H1 (cell line): ENCODE data around the gene AP5S1. TPM values are rescaled to one million over a fixed set of nuclear protein-coding genes. Genes with fewer than 3 reads are reported as not detected.

Experiments
- CTCF ChIA-PET: fragments of 300-600 bp; sonication (Branson Sonifier 250); formaldehyde crosslinking; loops from one replicate; lab custom pipeline; 2021; ENCODE audit not compliant: partially characterized antibody; lab: Charles Lee
- POLR2A ChIA-PET: fragments of 300-600 bp; sonication (Branson Sonifier 250); formaldehyde crosslinking; loops from one replicate; lab custom pipeline; 2021; ENCODE audit warnings: inconsistent platforms; ENCODE audit not compliant: partially characterized antibody; lab: Charles Lee
- DNase-seq, 2 experiments: peaks; one replicate each; pipeline versions ENCODE4 v3.0.0 to v3.0.0-alpha.2; 2010 to 2022; ENCODE audit warnings: low spot score in 2 of 2, low read depth in 1 of 2, mixed read lengths in 1 of 2
- FAIRE-seq: peaks from 2 replicates; lab custom pipeline; 2011; peaks lifted over from hg19 to GRCh38; lab: Jason Lieb, UNC
- H2AFZ ChIP-seq: 2 replicates; pipeline ENCODE4 v1.8.1; 2012; ENCODE audit warnings: low read length, inconsistent platforms
- H2AK5ac ChIP-seq: 2 replicates; pipeline ENCODE4 v1.6.1; 2013; ENCODE audit warnings: low read depth, low read length
- H2BK120ac ChIP-seq: replicated peaks from 2 replicates; pipeline ENCODE3; 2013; ENCODE audit warnings: low read depth, low read length, inconsistent platforms
- H2BK12ac ChIP-seq: 2 replicates; pipeline ENCODE4 v1.6.1; 2013; ENCODE audit warnings: low read depth, low read length
- H2BK15ac ChIP-seq: 2 replicates; pipeline ENCODE4 v1.6.1; 2013; ENCODE audit warnings: low read length
- H2BK20ac ChIP-seq: 2 replicates; pipeline ENCODE4 v1.6.1; 2013; ENCODE audit warnings: low read length
- H2BK5ac ChIP-seq: 2 replicates; pipeline ENCODE4 v1.6.1; 2013; ENCODE audit warnings: low read depth, low read length
- H3K14ac ChIP-seq: 2 replicates; pipeline ENCODE4 v1.6.1; 2013; ENCODE audit warnings: inconsistent platforms; ENCODE audit not compliant: insufficient read length
- H3K18ac ChIP-seq: 2 replicates; pipeline ENCODE4 v1.6.1; 2013; ENCODE audit warnings: low read length; ENCODE audit errors: extremely low read depth
- H3K23ac ChIP-seq: 2 replicates; pipeline ENCODE4 v1.6.1; 2013; ENCODE audit warnings: inconsistent platforms; ENCODE audit not compliant: insufficient read length
- H3K23me2 ChIP-seq: 2 replicates; pipeline ENCODE4 v1.6.1; 2013; ENCODE audit warnings: low read depth, low read length
- H3K27ac ChIP-seq: 2 replicates; pipeline ENCODE4 v1.6.1; 2011; ENCODE audit warnings: low read depth, low read length, inconsistent platforms
- H3K27me3 ChIP-seq, 4 experiments: replicated peaks in 1 of 4; 1 replicate in 1 of 4; 2 replicates in 3 of 4; pipeline versions ENCODE4 v1.6.1 to v1.8.1; 2011 to 2013; ENCODE audit warnings: low read length in 3 of 4, mild to moderate bottlenecking in 3 of 4, inconsistent platforms in 2 of 4, mixed read lengths in 2 of 4, moderate library complexity in 1 of 4; ENCODE audit not compliant: control insufficient read depth in 3 of 4, insufficient read depth in 3 of 4; ENCODE audit errors: extremely low read depth in 1 of 4
- H3K36me3 ChIP-seq, 4 experiments: 2 replicates each; pipeline versions ENCODE4 v1.6.1 to v1.8.1; 2011 to 2013; ENCODE audit warnings: mild to moderate bottlenecking in 4 of 4, low read length in 3 of 4, moderate library complexity in 2 of 4, control low read depth in 1 of 4, inconsistent platforms in 1 of 4; ENCODE audit not compliant: insufficient read depth in 4 of 4, control insufficient read depth in 2 of 4
- H3K4ac ChIP-seq: replicated peaks from 2 replicates; pipeline ENCODE3; 2013; ENCODE audit warnings: low read length, low read depth, mixed read lengths, inconsistent platforms; ENCODE audit not compliant: insufficient read length
- H3K4me1 ChIP-seq, 4 experiments: replicated peaks in 1 of 4; 1 replicate in 1 of 4; 2 replicates in 3 of 4; pipeline versions ENCODE4 v1.6.1 to v1.8.1; 2011 to 2013; ENCODE audit warnings: low read length in 3 of 4, inconsistent platforms in 2 of 4, mixed read lengths in 1 of 4; ENCODE audit not compliant: insufficient read depth in 4 of 4, control insufficient read depth in 3 of 4
- H3K4me2 ChIP-seq, 2 experiments: 2 replicates each; pipeline versions ENCODE4 v1.6.1 to v1.8.1; 2011 to 2013; ENCODE audit warnings: low read depth in 2 of 2, low read length in 2 of 2, control low read depth in 1 of 2, inconsistent platforms in 1 of 2, mild to moderate bottlenecking in 1 of 2; ENCODE audit not compliant: insufficient read depth in 1 of 2
- H3K4me3 ChIP-seq, 4 experiments: fragments of 200-600, 300-600 bp in 1 of 4; sonication (generic), shearing (Covaris generic), sonication (Bioruptor Twin) in 1 of 4; 2 replicates each; pipeline versions ENCODE4 v1.5.1 to v1.8.1; 2011 to 2016; ENCODE audit warnings: low read length in 4 of 4, low read depth in 3 of 4, control low read depth in 2 of 4, inconsistent platforms in 2 of 4, mild to moderate bottlenecking in 2 of 4, mixed read lengths in 1 of 4, moderate library complexity in 1 of 4; ENCODE audit not compliant: insufficient read depth in 2 of 4; ENCODE audit errors: extremely low read depth in 1 of 4
- H3K56ac ChIP-seq: replicated peaks from 2 replicates; pipeline ENCODE3; 2013; ENCODE audit warnings: low read depth, mild to moderate bottlenecking, mixed read lengths, low read length, inconsistent platforms; ENCODE audit not compliant: insufficient read length
- H3K79me1 ChIP-seq: 2 replicates; pipeline ENCODE4 v1.6.1; 2013; ENCODE audit warnings: low read depth, low read length, control low read depth
- H3K79me2 ChIP-seq, 2 experiments: 2 replicates each; pipeline versions ENCODE4 v1.6.1 to v1.8.1; 2012 to 2013; ENCODE audit warnings: low read length in 2 of 2, mild to moderate bottlenecking in 2 of 2, inconsistent platforms in 1 of 2; ENCODE audit not compliant: insufficient read depth in 2 of 2, control insufficient read depth in 1 of 2
- H3K9ac ChIP-seq, 4 experiments: replicated peaks in 1 of 4; 1 replicate in 1 of 4; 2 replicates in 3 of 4; pipeline versions ENCODE4 v1.6.1 to v1.8.1; 2011 to 2013; ENCODE audit warnings: low read depth in 3 of 4, low read length in 3 of 4, control low read depth in 2 of 4, mild to moderate bottlenecking in 2 of 4, moderate library complexity in 2 of 4, inconsistent platforms in 1 of 4; ENCODE audit errors: extremely low read depth in 1 of 4
- H3K9me3 ChIP-seq, 2 experiments: 2 replicates each; pipeline versions ENCODE4 v1.6.1 to v1.8.1; 2012 to 2013; ENCODE audit warnings: mild to moderate bottlenecking in 2 of 2, moderate library complexity in 2 of 2, control low read depth in 1 of 2, inconsistent platforms in 1 of 2, low read depth in 1 of 2, low read length in 1 of 2, mixed read lengths in 1 of 2; ENCODE audit not compliant: insufficient read depth in 2 of 2
- H4K20me1 ChIP-seq, 2 experiments: replicated peaks in 1 of 2; 2 replicates each; pipeline versions ENCODE3 to v1.8.1; 2011 to 2013; ENCODE audit warnings: inconsistent platforms in 2 of 2, low read length in 2 of 2, mild to moderate bottlenecking in 1 of 2; ENCODE audit not compliant: insufficient read depth in 2 of 2, control insufficient read depth in 1 of 2
- H4K5ac ChIP-seq: 2 replicates; pipeline ENCODE4 v1.6.1; 2013; ENCODE audit warnings: low read length, low read depth, mixed read lengths, inconsistent platforms; ENCODE audit not compliant: insufficient read length
- H4K8ac ChIP-seq: 2 replicates; pipeline ENCODE4 v1.8.0; 2013; ENCODE audit warnings: mild to moderate bottlenecking, moderate library complexity, low read length, inconsistent platforms; ENCODE audit not compliant: insufficient read depth; ENCODE audit errors: extremely low read depth
- H4K91ac ChIP-seq: replicated peaks from 2 replicates; pipeline ENCODE3; 2013; ENCODE audit warnings: low read length, mixed read lengths, inconsistent platforms; ENCODE audit not compliant: insufficient read length
- EGR1 ChIP-seq: IDR thresholded peaks from 2 replicates; pipeline ENCODE4 v1.6.1; 2011; ENCODE audit warnings: low read depth, low read length, borderline replicate concordance
- EP300 ChIP-seq, 2 experiments: IDR thresholded peaks; 1 replicate in 1 of 2; 2 replicates in 1 of 2; pipeline ENCODE4 v1.6.1; 2011 to 2012; ENCODE audit warnings: low read depth in 2 of 2, low read length in 2 of 2, mild to moderate bottlenecking in 2 of 2, borderline replicate concordance in 1 of 2, inconsistent platforms in 1 of 2, moderate library complexity in 1 of 2
- RNF2 ChIP-seq: fragments of 200-900, 300-1000 bp; sonication (generic); IDR thresholded peaks from 2 replicates; pipeline ENCODE4 v1.7.1; 2016; ENCODE audit warnings: borderline replicate concordance, low read depth, mild to moderate bottlenecking, antibody characterized with exemption, low read length; ENCODE audit not compliant: poor library complexity, severe bottlenecking; ENCODE audit errors: missing control alignments
- SP1 ChIP-seq: IDR thresholded peaks from 2 replicates; pipeline ENCODE4 v1.6.1; 2011; ENCODE audit warnings: low read depth, low read length
- WGBS, 2 experiments: shearing (Covaris generic) in 1 of 2; methylation state at CpG; one replicate each; pipeline versions ENCODE4 v1.1.6 to v1.1.7; 2013 to 2015; ENCODE audit warnings: low lambda C conversion rate in 2 of 2, mixed read lengths in 2 of 2, inconsistent platforms in 1 of 2, low coverage in 1 of 2, missing lambda C conversion rate in 1 of 2; ENCODE audit not compliant: insufficient replicate concordance in 2 of 2, insufficient coverage in 1 of 2, insufficient read length in 1 of 2; ENCODE audit errors: extremely low coverage in 1 of 2, missing lambda C conversion rate in 1 of 2; 5-methylcytosine and 5-hydroxymethylcytosine counted together
- polyA plus RNA-seq, 7 experiments: library from polyadenylated mRNA; depleted of rRNA in 3 of 7; stranded (reverse) in 5 of 7; unstranded in 2 of 7; fragments of >200 nt in 5 of 7; fragments of 200-250 nt in 2 of 7; gene quantifications; 1 replicate in 5 of 7; 2 replicates in 1 of 7; 4 replicates in 1 of 7; pipeline versions ENCODE4 v1.2.1 to v1.2.3, GENCODE V29; 2011 to 2013; ENCODE audit warnings: missing spikeins in 2 of 7, mixed read lengths in 2 of 7
- total RNA-seq: library from RNA; stranded (reverse); fragmentation: NEBNext Ultra II Directional; extraction: Animal tissue kit (Norgen Biotek cat#: 25700); gene quantifications from 2 replicates; pipeline ENCODE4 v1.2.1, GENCODE V29; 2021

Gene AP5S1
- total and polyA plus RNA-seq, 2 of the 8 experiments (the other 6 are each of a cell fraction or from before 2014, with no cell fraction given) = 3.3 to 3.7 TPM

DNA sequence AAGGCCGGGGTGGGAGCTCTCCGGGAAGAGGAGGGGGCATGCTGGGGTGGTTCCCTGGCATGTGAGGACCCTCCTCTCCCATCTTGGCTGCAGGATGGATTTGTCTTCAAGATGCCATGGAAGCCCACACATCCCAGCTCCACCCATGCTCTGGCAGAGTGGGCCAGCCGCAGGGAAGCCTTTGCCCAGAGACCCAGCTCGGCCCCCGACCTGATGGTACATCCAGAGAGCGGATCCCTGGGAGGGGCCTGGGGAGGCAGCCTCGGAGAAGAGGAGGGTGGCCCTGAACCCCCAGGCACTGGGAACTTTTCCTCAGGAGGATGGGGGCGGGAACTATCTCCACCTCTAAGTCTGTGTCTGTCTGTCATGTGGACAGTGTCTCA is 19.5 kb upstream of the AP5S1 start:
- no peak overlapping the region for H2BK20ac ChIP-seq
- no peak overlapping the region for H3K9ac ChIP-seq
- ChIA-PET CTCF (interaction anchor here (0.6 to 3.7 kb wide), 6 partner anchors 14 to 271 kb away, joined by 3 to 29 read pairs (median 3); partner anchors contain the start of gene CENPB), POLR2A (interaction anchor here (1.1 to 2.9 kb wide), 9 partner anchors 9 to 87 kb away, joined by 3 to 29 read pairs (median 7); partner anchors contain the start of genes AP5S1, CENPB, PANK2 and SPEF1)
- no peak overlapping the region for H3K23ac ChIP-seq
- no peak for FAIRE-seq
- no peaks in the 10 kb centered on the region for H3K27me3 ChIP-seq
- H3K4me3 ChIP-seq = peak overlapping the region in 2 of 4 experiments; percentile 5 to 10; a peak in 1 of 8 replicates
- H3K4me1 ChIP-seq = peaks cover 5 to 35% (median 28%) of the 10 kb centered on the region in 4 experiments
- TF ChIP-seq SP1 (no peak), EP300 (IDR thresholded peaks at IDR 0.05; ENCODE audit: borderline replicate concordance in 1 of 2, low read depth in 2 of 2, low read length in 2 of 2) (no peak), RNF2 (no peak), EGR1 (no peak)
- no peak overlapping the region for H4K8ac ChIP-seq
- H2AK5ac ChIP-seq = no peak overlapping the region
- no peak for DNase-seq
- H2BK5ac ChIP-seq = no peak overlapping the region
- H2BK15ac ChIP-seq = no peak overlapping the region
- H2BK12ac ChIP-seq = no peak overlapping the region
- H3K4me2 ChIP-seq = peak overlapping the region; percentile 52 to 82
- peaks cover 9% of the 10 kb centered on the region; the same call in 1 of the 2 replicates for H3K23me2 ChIP-seq
- H3K27ac ChIP-seq = no peak overlapping the region; the same call in 1 of the 2 replicates
- H2BK120ac ChIP-seq = no peak overlapping the region
- no peak overlapping the region for H3K4ac ChIP-seq
- no peak overlapping the region; the same call in 1 of the 2 replicates for H3K18ac ChIP-seq
- 82% methylated on average over 7 of the region's 8 CpGs; no CpG with 5 or more reads in 1 of the 2 experiments for WGBS, 2 experiments
- no peaks in the 10 kb centered on the region for H3K9me3 ChIP-seq
- no peak overlapping the region for H3K56ac ChIP-seq
- peak overlapping the region; percentile 18 for H4K91ac ChIP-seq
- H3K79me2 ChIP-seq = no peaks in the 10 kb centered on the region; a peak in 1 of 4 replicates
- no peak overlapping the region for H2AFZ ChIP-seq
- H3K79me1 ChIP-seq = no peaks in the 10 kb centered on the region; the same call in 1 of the 2 replicates
- H4K20me1 ChIP-seq = peaks cover 3% of the 10 kb centered on the region in 2 experiments
- H4K5ac ChIP-seq = no peak overlapping the region
- peaks cover 4 to 35% (median 30%) of the 10 kb centered on the region in 4 experiments for H3K36me3 ChIP-seq
- no peak overlapping the region for H3K14ac ChIP-seq
